ENCODE results near the gene MUC4. TPM values are rescaled to one million over a fixed set of nuclear protein-coding genes. Genes with fewer than 3 reads are reported as not detected.
"Not testable (repeated sequence)": the region's sequence is repeated elsewhere in the genome, so short reads cannot be mapped to it uniquely, and the experiment has no call there.

MUC4 gene
- total RNA-seq, 1 donor from 2014 or later = 1.7 TPM

DNA sequence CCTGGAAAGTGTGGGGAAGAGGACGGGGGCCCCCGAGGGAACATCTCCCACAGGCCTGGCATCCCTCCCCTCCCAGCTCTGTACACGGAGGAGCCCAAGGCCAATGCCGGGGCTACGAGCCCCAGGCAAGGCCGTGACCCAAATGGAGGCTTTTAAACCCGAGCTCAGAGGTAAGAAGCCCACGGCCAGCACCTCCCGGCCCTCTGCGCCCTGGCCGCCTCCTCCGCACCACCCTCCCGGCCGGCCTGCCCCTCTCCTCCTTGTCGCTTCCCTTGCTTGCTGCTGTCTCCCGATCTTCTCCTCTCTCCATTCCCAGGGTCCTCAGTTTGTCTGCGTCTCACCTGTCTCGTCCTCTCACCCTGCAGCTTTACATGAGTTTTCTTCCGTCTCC, 1.3 kb downstream of the MUC4 start:
- no peak for DNase-seq (ENCODE audit: low spot score)

DNA sequence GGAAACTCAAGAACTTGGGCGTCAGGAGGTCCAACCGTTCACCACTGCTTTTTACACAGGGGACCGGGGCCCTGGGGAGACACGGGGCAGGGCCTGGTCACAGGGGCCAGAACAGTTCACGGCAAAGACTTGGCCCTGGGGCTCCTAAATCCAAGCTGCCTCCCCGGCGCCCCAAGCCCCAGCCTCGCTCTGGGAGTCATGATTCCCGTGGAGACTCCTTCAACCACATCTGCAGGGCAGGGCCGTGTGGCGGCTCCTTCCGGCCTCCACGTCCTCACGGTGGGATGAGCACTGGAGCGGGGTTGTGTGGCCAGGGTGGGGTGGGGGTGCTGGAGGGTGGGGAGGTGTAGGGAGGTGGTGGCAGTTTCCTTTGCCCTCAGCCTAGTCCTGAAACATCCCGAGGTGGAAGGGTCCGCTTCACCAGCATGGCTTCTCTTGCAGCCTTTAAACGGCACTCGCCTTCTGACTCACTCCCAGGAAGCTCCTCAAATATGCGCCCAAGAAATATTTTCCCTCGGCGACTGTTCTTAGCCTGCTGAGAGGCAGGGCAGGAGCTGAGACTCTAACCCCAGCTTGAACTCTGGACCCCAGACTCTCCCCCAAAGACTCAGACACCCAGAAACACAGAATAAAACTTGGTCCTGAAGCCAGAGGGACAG, 1.8 kb downstream of the MUC4 start:
- no peak for DNase-seq (ENCODE audit: low spot score)

DNA sequence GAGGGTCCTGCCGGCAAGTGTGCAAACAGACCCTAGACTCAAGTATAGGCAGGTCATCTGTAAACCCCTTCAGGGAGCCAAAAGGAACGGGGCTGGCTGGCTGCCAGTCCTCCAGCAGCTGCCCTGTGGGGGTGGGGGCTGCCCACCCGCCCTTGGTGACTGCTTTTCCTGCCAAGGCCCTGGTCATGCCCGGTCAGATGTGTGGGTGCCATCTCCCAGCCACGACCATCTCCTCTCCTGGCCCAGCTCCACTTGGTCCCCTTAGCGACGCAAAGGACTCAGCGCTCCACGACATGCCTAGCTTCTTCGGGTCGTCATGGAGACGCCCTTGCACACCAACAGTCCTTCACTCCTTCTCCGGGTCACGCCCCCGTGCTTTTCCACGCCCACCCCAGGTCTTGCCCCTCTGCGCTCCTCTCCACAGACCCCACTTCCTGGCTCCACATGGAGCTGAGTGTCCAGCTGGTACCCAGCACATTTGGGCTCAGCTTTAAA, 2.4 kb downstream of the MUC4 start:
- DNase-seq (ENCODE audit: low spot score) = no peak

GRCh38 chr3:195808741-195809290, 2.9 kb downstream of the MUC4 start:
- DNase-seq (ENCODE audit: low spot score) = no peak

GRCh38 chr3:195807681-195808121, 4.0 kb downstream of the MUC4 start:
- no peak for DNase-seq (ENCODE audit: low spot score)

- DNase-seq (ENCODE audit: low spot score) = no peak
Measured at GRCh38 chr3:195806916-195807231, 4.9 kb downstream of the MUC4 start.

GRCh38 chr3:195806211-195806915, 5.4 kb downstream of the MUC4 start:
- no peak for DNase-seq (ENCODE audit: low spot score)

GRCh38 chr3:195805588-195805987, 6.1 kb downstream of the MUC4 start:
- DNase-seq (ENCODE audit: low spot score) = not testable (repeated sequence)

DNA sequence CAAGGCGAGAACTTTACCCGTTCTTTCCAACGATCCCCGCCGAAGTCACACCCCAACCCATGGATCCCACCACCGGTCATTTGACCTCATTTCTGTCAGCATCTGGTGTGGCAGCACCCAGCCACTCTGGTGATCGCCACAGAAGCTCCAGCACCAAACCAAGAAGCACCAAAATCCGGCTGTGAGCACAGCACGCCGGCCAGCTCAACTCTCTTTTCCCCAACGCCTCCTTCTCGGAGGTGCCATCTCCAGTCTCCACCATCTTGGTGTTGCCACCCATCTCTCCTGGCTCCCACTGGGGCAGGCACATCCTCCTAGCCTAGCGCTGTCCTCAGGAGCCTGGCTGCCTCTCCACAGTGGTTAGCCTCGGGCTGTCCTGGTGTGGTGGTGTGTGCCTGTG, 6.5 kb downstream of the MUC4 start:
- DNase-seq (ENCODE audit: low spot score) = no peak

DNA sequence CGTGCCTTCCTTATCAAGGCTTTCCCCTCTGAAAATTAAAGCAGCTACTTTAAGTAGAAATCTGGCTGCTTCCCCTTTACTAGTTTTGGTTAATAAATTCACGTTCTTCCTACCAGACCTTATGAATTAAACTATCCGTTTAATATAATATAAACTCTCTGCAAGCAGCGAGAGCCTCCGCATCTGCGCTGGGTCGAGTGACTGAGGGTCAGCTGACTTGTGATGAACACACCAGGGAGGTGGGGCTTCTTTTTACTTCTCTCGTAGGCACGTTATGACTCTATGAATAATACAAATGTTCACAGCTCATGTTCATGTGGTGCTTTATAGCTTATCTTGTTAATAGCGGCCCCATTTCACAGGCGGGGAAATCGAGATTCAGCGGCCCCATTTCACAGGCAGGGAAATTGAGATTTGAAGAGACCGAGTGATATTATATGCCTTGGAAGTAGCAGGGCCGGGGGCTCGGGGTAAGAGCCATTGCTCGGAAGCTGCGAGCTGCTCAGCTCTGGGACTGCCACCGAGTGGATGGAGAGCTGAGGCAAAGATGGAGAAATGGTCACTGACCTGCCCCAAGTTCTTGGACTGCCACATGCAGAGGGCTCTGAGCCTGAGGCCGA, 8.3 kb downstream of the MUC4 start:
- no peak for DNase-seq (ENCODE audit: low spot score)

DNA sequence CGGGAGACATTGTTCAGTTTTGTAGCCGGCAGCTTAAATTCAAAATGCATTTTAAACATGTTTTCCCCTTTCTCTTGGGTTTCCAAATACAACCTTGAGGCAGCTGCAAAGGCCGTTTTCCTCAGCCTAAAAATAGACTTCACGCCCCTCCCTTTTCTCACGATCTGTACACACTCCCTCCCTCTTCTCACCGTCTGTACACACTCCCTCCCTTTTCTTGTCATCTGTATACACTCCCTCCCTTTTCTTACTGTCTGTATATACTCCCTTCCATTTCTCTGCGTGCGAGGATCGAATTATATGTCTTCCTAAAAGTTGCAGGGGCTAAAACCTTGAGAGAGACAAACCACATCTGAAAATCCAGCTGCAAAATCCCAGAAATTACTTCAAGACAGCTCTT, 8.9 kb downstream of the MUC4 start:
- DNase-seq (ENCODE audit: low spot score) = no peak

- DNase-seq (ENCODE audit: low spot score) = no peak
Measured at GRCh38 chr3:195802261-195802701, 9.4 kb downstream of the MUC4 start.

GRCh38 chr3:195801251-195802183, 10.2 kb downstream of the MUC4 start:
- no peak for DNase-seq (ENCODE audit: low spot score)

DNA sequence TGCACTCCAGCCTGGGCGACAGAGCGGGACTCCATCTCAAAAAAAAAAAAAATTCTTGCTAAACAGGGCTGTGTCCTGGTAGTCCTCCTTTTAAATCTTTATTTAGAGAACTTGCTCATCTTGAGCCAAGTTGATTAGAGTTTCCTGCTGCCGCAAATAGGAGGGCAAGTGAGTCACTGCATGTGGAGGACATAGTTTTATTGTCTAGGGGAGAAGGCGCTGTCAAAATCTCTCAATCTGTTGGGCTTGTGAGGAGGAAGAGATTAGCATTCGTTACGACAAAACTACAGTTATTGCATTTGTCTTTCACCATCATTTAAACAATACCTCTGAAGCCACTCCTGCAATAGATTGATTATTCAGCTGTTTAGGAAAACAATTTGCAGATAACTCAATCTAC, 11.5 kb downstream of the MUC4 start:
- DNase-seq (ENCODE audit: low spot score) = no peak

GRCh38 chr3:195796795-195797194, 14.9 kb downstream of the MUC4 start:
- no peak for DNase-seq (ENCODE audit: low spot score)

DNA sequence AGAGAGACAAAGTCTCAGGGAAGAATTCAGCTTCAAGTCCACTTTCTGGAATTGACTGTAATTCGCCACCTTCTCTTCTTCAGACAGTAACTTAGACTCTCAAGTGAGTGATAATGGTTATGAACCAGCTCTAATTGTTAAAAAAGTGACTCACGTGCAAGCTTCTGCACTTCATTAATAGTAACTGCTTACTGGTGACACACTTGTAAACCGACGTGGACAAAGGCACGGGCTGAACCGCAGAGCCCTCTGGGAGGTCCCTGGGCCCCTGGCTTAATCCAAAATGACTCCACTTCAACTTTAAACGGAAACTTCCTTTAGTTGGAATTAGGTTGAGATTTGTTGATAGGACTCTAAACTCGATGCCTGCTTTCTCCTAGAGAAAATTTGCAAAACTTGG, 17.0 kb downstream of the MUC4 start:
- DNase-seq (ENCODE audit: low spot score) = no peak

- not testable (repeated sequence) for DNase-seq (ENCODE audit: low spot score)
Measured at GRCh38 chr3:195792621-195793020, 19.1 kb downstream of the MUC4 start.

DNA sequence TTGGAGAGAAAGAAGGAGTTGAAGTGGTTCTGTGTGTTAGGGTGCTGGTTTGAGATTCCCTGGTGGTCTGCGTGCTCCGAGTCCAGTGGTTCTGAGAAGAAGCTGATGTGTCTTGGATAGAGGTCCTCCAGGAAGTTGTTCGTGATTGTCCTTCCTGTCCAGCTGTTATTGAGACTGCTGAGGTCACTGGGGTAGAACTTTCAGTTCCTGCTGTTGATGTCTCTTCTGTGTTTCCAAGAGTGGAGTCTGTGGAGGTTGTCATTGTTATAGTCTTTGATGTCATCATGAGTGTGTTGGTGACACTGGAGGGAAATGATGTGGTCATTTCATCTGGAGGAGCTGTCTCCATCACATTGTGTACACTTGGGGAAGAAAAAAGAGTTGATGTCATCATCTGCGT, 20.8 kb downstream of the MUC4 start:
- DNase-seq (ENCODE audit: low spot score) = no peak

DNA sequence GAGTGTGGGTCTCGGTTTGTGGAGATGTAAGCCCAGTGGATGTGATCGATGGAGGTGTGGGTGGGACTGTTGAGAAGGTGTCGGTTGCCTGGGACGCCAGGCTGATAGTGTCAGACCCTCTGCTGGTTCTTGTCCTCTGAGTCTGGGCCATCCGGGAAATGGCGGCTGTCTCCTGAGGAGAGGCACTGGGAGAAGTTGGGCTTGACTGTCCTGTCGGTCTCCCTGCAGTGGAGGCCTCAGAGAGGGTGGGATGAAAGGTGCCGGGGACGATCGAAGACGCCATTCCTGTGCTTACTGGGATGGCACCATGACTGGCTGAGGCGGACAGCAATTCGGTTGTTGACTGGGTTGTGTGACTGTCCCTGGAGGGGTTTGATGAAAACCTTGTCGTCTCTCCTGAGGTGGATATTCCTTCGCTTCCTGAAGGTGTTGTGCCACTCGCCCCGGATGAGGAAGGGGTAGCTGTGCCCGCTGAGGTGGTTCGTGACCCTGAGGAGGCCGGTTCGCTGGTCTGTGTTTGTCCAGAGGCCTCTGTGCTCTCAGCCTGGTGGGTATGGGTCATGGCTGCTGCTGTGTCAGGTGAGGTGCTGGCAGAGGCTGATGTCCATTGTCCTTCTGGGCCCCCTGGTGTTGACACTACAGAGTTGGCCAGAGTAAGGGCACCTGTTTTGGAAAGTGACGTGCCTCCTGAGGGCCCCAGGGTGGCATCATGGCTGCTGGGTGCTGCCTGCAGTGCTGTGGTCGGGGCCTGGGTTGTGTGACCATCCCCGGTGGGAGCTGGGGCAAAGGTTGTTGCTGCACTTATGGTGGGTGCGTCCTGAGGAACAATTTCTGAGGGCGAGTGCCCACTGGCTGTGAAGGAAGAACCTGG, 22.8 kb downstream of the MUC4 start:
- DNase-seq (ENCODE audit: low spot score) = no peak

DNA sequence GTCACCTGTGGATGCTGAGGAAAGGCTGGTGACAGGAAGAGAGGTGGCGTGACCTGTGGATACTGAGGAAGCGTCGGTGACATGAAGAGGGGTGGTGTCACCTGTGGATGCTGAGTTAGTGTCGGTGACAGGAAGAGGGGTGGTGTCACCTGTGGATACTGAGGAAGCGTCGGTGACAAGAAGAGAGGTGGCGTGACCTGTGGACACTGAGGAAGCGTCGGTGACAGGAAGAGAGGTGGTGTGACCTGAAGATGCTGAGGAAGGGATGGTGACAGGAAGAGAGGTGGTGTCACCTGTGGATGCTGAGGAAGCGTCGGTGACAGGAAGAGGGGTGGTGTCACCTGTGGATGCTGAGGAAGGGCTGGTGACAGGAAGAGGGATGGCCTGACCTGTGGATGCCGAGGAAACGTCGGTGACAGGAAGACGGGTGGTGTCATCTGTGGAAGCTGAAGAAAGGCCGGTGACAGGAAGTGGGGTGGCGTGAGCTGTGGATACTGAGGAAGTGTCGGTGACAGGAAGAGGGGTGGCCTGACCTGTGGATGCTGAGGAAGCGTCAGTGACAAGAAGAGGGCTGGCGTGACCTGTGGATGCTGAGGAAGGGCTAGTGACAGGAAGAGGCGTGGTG, 25.8 kb downstream of the MUC4 start:
- DNase-seq (ENCODE audit: low spot score) = not testable (repeated sequence)
